GM19438 (cell line): ENCODE measurements around the gene MACROD2.
"Not testable (repeated sequence)": the region's sequence is repeated elsewhere in the genome, so short reads cannot be mapped to it uniquely, and the experiment has no call there.

Source experiments
- ATAC-seq: cut with Tn5 transposase; IDR thresholded peaks from one replicate; pipeline ENCODE4 v1.9.1; 2021; ENCODE audit warnings: low read depth; ENCODE audit not compliant: unreplicated experiment

MACROD2 gene

DNA sequence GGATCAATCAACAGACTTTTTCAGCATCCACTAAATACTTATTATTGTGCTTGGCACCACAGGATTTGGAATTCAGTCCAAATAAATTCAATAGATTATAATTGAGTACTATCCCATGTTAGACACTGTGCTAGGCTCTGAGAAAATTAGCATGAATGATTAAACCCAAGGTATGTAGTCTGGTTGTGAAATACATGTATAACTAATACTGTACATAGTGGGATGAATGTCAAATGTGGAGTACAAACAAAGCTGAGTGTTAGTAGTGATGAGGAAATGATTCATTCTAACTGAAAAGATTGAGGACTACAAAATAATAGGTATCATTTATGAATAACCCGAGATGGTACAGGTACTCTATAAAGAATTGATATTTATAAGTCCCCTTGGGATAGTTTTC is 454.0 kb downstream of the MACROD2 start:
- ATAC-seq, result no peak

DNA sequence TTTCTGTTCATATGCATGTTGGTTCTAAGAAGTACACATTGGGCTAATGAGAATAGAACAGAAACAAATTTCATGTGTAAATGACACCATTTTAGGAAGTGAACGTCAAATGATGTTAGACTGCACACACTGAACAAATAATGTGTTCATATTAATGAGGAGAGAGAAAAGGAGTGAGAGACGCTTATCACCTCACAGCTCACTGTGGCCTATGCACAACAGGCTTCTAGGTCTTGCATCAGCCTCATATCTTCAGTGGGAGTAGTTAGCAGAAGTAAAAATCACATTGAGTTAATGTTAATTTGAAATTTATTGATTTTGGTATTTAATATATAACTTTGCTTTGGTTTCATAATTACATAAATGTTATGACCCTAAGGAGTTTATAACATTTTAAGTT is 454.9 kb downstream of the MACROD2 start:
- ATAC-seq, result no peak

DNA sequence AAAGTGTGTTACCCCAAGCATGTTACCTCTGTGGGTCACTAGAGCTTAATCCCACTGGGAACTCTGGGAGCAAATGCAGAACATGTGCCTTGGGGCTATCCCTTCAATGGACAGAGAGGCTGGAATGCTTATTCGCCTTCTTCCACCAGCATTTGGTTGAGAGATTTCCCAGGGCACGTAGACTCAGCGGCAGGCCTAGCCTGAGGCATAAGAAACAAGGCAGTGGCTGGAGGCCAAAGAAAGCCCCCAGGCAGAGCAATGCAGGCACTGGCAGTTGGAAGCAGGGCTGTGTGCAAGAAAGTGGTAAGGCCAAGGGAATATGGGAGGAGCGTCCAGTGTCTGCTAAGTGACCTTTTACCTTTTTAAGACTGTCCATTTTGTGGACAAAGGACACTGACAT is 456.1 kb downstream of the MACROD2 start:
- ATAC-seq, result no peak

GRCh38 chr20:14453259-14453658 is 457.9 kb downstream of the MACROD2 start:
- no peak for ATAC-seq

GRCh38 chr20:14454296-14454695 is 459.0 kb downstream of the MACROD2 start:
- no peak for ATAC-seq

GRCh38 chr20:14467104-14467827 is 471.9 kb downstream of the MACROD2 start:
- ATAC-seq, result not testable (repeated sequence)

DNA sequence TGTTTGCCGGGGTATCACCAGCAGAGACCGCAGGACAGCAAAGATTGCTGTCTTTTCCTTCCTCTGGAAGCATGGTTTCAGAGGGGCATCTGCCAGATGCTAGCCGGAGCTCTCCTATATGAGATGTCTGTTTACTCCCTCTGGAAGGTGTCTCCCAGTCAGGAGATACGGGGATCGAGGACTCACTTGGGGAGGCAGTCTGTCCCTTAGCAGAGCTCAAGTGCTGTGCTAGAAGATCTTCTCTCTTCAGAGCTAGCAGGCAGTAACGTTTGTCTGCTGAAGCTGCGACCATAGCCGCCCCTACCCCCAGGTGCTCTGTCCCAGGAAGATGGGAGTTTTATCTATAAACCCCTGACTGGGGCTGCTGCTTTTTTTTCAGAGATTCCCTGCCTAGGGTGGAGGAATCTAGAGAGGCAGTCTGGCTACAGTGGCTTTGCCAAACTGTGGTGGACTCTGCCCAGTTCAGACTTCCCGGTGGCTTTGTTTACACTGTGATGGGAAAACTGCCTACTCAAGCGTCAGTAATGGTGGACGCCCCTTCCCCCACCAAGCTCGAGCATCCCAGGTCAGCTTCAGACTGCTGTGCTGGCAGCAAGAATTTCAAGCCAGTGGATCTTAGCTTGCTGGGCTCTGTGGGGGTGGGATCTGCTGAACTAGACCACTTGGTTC is 475.0 kb downstream of the MACROD2 start:
- ATAC-seq, result no peak

DNA sequence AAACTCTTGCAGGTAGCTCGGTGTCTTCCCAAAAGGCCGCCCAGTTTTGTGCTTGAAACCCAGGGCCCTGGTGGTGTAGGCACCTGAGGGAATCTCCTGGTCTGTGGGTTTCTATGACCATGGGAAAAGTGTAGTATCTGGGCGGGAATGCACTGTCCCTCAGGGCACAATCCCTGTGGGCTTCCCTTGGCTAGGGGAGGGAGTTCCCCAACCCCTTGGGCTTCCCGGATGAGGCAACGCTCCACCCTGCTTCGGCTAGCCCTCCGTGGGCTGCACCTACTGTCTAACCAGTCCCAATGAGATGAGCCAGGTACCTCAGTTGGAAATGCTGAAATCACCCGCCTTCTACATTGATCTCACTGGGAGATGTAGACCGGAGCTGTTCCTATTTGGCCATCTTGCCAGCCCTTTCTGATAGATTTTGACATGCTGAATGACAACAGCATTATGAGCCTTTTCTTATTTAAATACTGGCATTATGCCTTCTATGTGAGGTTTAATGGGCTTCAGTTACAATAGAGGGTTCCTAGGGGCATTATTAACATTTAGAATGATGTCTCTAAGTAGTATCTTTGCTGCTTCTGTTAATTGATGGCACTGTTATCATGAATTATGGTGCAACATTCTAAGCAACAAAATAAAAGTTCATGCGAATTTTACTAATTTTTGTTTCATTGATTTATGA is 475.8 kb downstream of the MACROD2 start:
- no peak for ATAC-seq

GRCh38 chr20:14477125-14477524 is 481.8 kb downstream of the MACROD2 start:
- ATAC-seq, result no peak

DNA sequence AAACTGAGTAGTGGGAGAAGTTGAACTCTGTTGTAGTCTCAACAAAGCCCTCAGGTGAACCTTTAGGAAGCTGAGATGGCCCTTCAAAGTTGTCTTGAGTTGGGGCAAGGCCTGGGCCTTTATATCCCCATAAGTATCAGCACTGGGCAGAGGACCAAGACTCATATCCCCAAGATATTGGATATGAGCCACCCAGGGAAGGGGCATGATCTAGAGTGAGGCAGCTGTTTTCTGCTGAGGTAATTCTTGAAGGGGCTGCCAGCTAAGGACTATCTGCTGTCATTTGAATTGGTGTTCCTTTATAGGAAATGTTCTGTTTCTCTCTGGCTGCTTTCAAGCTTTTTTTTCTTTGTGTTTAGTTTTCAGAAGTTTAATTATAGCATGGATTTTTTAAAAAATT is 482.8 kb downstream of the MACROD2 start:
- ATAC-seq, result no peak

- no peak for ATAC-seq
These were observed 486.5 kb downstream of the MACROD2 start for GRCh38 chr20:14481863-14482262.

DNA sequence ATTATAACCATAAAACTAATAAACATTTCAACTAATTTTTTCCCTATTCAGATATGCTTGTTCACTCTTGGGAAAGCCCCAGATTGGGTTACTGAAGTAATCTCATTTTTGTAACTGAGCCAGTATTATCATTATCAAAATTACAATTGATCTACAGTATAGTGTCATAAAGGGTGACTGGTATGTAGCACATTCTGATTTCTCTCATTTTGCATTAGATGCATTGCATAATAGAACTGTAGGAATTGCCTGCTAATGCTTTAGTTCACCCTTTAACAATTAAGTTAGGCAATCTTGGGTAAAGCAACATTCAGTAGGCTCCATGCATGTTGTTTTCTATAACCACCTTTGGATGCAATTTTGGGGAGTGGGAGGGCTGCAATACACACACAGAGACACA is 492.9 kb downstream of the MACROD2 start:
- ATAC-seq, result no peak

DNA sequence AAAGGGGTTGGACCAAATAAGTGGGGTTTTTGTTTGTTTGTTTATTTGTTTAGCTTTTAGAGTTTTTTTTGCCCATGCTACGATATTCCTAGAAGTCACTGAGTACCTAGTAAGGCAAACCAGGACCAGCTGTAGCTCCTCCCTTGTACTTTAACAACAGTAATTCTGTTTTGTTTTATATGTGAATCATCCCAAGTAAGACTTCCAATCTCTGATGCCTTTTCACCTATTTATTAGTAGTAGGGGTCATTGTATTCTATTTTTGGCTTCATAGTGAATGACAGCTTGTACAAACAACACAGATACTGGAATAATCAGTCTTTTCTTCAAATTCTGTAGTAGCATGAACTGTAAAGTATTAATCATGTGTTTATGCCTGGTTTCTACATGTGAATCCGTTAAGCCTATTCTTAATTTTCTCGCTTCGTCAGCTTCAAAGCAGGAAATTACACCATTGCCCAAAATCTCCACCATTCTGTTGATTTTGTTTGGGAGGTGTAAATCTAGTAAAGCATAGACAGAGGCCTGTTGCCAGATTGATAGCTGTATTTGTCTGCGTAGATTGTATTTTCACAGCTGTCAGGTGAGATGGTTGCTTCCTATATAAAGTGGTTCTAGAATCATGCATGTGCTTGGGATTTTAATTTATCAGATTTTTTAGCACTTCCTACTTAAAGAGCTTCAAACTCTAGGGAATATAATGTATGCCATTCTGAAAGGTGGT is 493.6 kb downstream of the MACROD2 start:
- ATAC-seq, result no peak

DNA sequence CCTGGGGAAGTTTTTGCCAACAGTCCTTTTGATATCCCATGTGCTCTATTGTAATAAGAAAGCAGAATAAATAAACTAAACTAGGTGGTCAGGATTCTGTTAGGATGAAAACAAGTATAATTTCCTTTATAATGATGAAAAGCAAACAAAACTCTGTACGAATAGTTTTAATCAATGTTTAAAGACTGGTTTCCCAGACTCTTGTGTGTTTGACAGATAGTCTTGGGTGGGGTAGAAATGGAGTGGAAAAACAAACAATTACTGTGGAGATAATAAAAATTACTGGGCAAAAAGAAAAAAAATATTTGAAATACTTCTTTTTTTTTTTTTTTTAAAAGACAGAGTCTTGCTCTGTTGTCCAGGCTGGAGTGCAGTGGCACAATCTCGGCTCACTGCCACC is 494.2 kb downstream of the MACROD2 start:
- no peak for ATAC-seq

DNA sequence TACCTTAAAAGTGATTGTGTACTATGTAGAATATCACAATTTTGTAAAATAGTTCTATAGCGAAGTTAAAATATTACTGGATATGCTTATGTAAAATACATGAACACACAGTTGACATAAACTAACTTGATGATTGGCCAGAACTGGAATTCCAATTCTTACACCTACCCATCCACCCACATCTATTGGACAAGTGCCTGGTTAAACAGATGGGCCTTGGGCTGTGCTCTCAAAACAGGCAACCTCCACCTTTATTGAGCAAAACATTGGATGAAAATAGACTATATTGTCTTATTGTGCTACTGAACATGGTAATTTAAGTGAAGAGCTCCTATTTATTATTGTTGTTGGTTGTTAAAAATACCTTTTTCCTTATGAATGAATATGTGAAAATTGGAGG is 496.1 kb downstream of the MACROD2 start:
- ATAC-seq, result no peak

DNA sequence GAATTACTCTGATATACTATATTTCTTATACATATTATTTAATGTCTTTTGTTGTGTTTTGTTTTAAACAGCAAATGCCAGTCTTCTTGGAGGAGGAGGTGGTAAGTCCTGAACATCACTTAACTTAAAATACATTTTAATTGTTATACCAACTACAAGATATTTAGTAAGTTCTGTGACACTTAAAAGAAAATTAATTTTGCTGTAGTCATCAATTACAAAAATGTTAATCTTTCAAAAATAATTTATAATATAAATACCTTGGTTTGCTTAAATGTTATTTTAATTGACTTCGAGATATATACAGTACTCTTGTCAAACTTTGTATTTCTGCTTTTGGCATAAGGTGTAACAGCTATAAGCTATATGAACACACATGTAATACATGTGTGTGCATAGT is 498.1 kb downstream of the MACROD2 start:
- no peak for ATAC-seq

DNA sequence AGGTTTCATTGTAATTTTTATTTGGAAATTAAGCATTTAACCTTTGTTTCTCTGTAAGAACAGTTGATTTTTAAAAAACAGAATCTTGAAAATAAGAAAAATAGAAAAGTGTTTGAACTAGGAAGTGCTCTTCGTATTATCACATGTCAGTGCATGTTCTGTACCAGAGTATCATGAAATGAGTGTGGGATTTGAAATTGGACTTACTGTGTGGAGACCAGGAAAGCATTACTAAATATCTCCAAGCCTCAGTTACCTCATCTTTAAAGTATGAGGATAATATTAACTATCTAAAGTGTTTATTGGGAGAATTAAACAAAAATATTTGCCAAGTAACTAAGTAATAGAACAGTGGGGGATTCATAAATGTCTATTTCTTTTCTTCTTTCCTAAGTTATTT is 499.0 kb downstream of the MACROD2 start:
- ATAC-seq, result no peak

DNA sequence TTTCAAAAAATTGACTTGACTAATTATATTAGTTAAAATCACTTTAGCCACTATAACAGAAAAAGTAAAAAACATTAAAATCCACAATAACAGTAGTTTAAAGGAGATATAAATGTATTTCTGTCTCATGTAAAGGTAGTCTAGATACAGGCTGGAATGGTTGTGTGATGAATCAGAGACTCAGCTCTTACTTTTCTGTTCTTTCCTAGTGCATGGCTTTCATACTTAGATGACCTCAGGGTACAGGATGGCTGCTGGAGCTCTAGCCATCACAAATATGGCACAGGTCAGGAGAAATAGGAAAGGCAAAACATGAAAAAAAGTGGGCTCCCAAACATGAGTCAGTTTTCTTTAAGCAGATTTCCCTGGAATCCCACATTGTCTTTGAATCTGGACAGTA is 499.8 kb downstream of the MACROD2 start:
- no peak for ATAC-seq

DNA sequence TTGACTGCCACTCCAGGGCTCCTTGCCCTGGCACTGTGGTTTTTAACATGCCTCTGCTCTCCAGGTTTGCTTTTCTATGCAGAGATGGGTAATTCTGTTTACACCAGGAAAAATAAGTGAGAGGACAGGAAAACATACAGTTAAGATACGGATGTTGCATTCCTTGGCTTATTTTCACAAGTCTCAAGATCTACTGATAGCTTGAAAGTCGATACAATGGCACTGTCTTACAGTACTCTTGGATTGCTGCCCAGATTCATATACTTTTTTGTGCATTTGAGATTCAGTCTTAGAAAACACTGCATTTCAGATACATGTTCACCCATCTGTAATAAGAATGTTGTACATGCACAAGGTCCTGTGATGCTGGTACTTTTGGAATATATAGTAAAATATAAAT is 501.7 kb downstream of the MACROD2 start:
- no peak for ATAC-seq

GRCh38 chr20:14498772-14499171 is 503.5 kb downstream of the MACROD2 start:
- no peak for ATAC-seq

DNA sequence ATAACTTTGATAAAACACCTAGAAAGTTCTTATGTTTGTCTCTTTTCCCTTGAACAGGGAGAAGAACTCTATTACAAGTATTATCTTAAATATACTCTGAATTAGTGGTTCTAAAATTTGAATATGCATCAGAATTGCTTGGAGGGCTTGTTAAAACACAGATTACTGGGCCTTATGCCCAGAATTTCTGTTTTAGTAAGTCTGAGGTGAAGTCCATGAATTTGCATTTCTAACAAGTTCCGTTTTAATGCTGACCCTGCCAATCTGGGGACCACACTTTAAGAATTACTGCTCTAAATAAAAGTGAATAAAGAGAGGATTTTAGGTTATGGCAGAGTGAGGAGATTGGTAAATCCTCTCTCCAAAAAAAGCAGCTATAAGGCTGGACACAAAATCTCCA is 510.2 kb downstream of the MACROD2 start:
- ATAC-seq, result no peak
